Coronary artery (tissue), 2 donors: ENCODE results near the gene ACOD1.

ENCODE experiments used
- DNase-seq: peaks from one replicate; pipeline ENCODE4 v3.0.0-alpha.2; 2017; ENCODE audit warnings: low spot score
- H3K27ac ChIP-seq, 2 donors: fragments of 200-600 bp; sonication (generic); one replicate each; pipeline ENCODE4 v1.5.1; 2016 to 2019
- H3K4me3 ChIP-seq: fragments of 200-600 bp; sonication (generic); 2 replicates; pipeline ENCODE4 v1.5.1; 2016; ENCODE audit warnings: mild to moderate bottlenecking, moderate library complexity
- TF ChIP-seq, protein P1 (sequence below): fragments of 200-600 bp; sonication (generic); IDR thresholded peaks from one replicate; pipeline ENCODE4 v1.5.1; 2019; ENCODE audit warnings: antibody characterized with exemption

The ACOD1 gene

DNA sequence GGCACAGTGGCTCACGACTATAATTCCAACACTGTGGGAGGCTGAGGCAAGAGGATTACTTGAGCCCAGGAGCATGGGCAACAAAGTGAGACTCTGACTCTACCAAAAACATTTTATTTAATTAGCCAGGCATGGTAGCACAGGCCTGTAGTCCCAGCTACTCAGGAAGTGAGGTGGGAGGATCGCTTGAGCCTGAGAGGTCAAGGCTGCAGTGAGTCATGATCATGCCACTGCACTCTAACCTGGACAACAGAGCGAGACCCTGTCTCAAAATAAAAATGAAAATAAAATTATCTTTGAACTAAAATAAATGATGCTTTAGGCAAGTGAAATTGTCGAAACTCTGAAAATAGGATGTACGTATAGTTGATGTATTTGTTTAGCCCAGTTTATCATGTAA, 35.4 kb downstream of the ACOD1 start:
- DNase-seq: no peak
- TF ChIP-seq, protein P1, sequence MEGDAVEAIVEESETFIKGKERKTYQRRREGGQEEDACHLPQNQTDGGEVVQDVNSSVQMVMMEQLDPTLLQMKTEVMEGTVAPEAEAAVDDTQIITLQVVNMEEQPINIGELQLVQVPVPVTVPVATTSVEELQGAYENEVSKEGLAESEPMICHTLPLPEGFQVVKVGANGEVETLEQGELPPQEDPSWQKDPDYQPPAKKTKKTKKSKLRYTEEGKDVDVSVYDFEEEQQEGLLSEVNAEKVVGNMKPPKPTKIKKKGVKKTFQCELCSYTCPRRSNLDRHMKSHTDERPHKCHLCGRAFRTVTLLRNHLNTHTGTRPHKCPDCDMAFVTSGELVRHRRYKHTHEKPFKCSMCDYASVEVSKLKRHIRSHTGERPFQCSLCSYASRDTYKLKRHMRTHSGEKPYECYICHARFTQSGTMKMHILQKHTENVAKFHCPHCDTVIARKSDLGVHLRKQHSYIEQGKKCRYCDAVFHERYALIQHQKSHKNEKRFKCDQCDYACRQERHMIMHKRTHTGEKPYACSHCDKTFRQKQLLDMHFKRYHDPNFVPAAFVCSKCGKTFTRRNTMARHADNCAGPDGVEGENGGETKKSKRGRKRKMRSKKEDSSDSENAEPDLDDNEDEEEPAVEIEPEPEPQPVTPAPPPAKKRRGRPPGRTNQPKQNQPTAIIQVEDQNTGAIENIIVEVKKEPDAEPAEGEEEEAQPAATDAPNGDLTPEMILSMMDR: no peak
- H3K27ac ChIP-seq: no peak overlapping the region
- H3K4me3 ChIP-seq: no peak overlapping the region

DNA sequence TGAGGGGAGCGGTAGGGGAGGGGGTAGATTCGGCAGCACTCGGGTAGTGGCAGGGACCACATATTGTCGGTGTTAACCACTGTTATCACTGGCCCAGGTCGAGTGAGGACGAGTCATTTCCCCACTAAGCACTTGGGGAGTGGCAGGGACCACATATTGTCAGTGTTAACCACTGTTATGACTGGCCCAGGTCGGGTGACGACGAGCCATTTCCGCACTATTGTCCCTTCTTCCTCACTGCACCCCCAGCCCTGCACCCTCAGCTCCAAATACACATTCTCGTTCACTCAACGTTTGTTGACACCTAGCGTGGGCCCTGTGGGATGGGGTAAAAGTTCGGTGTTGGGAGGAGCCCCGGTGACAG, 43.1 kb downstream of the ACOD1 start:
- H3K4me3 ChIP-seq: peak overlapping the region; percentile 93
- TF ChIP-seq, protein P1: no peak
- peak overlapping the region; percentile 68 to 97 for H3K27ac ChIP-seq
- peak; percentile 77 for DNase-seq

DNA sequence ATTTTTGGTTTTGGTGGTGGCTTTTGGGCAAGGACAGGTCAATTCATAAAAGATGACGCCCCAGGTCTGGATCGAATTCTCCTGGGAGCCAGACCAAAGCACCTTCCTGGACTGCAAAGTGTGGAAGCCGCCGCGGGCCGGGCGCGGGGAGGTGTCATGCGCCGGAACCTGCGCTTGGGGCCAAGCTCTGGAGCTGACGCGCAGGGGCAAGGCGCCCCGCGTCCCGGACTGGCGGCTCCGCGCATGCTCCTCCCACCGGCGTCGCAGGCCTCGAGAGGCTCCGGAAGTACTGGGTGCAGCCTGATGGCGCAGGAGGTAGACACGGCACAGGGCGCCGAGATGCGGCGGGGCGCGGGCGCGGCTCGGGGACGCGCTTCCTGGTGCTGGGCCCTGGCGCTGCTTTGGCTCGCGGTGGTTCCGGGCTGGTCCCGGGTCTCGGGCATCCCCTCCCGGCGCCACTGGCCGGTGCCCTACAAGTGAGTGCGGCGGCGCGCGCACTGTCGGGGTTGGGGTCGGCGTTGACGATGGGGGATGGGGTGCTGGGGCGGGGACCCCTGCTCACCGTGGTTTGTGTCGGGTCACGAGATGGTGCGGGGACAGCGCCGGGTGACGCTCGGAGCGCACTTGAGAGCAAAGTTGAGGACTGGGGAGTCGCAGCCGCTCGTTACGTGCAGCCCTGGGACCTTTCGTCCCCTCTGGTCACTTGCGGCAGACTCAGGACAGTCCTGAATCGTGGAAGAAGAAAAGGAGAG, 43.7 kb downstream of the ACOD1 start, which contains the start of gene CLN5:
Gene CLN5, plus strand, starts transcription at position 286 of the 752 bp plus-strand sequence. Its CDS starts 18 bp downstream, at position 304.
- Histone ChIP-seq H3K27ac (peak within 1 kb of the TSS; percentile 68 to 97), H3K4me3 (peak within 1 kb of the TSS; percentile 93)
- DNase-seq: peak; percentile 97
- TF ChIP-seq, protein P1: no peak

DNA sequence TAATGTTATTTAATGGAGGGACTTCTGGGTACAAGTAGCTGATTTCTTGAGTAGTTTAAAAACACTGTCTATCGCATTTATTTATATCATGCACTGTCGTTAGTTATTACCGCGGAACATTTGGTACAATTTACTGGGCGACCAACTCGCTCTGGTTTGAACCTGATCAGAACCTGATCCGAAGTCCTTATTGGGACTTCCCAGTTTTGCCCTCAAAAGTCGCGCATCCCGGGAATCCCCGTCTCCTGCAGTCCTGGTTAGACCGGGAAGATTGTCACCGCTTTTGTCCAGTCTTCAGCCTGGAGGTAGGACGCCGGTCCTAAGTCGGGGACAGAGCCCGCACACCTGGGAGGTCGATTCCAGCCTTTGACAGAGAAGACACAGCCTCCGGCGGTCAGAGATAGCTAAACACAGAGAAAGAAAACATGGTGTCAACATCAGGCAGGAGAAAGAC, 44.3 kb downstream of the ACOD1 start:
- DNase-seq: no peak
- peak overlapping the region; percentile 68 to 97 for H3K27ac ChIP-seq
- peak overlapping the region; percentile 93 for H3K4me3 ChIP-seq
- TF ChIP-seq, protein P1: no peak

DNA sequence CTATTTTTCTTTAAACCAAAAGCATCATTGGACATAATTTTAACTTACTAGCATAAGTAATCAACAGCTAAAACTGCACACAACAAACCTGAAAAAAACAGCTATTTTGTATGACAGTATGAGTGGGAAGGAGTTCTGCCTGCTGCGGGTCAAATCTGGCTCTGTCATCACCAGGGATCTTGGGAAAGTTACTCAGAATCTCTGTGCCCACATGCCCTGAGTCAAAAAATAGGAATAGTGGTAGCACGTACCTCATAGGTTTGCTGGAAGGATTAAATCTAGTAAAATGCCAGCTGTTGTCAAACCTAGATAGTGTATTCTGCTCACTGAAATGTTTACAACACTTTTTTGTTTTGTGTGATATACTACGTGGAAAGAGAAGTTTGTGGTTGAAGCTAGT, 44.7 kb downstream of the ACOD1 start:
- TF ChIP-seq, protein P1: no peak
- H3K27ac ChIP-seq: peak overlapping the region; percentile 68 to 97
- no peak for DNase-seq
- H3K4me3 ChIP-seq: peak overlapping the region; percentile 93

DNA sequence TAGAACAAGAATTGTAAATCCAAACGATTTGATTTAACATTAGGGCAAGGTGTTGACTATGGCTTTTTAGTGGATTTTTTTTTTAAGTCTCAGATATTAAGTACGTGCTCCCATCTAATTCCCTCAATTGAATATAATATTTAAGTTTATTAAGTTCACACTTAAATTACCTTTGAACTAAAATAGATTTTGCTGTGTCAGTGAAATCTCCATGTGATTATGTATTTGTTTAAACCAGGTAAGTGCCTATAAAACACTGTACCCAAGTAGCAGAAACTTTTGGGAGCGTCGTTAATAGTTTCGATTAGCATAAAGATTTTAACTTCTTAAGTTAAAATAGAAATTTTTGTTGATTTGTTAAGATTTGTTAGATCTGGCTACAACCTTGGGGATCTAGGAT, 45.2 kb downstream of the ACOD1 start:
- H3K4me3 ChIP-seq: peak overlapping the region; percentile 93
- H3K27ac ChIP-seq: no peak overlapping the region
- DNase-seq: no peak
- TF ChIP-seq, protein P1: no peak

DNA sequence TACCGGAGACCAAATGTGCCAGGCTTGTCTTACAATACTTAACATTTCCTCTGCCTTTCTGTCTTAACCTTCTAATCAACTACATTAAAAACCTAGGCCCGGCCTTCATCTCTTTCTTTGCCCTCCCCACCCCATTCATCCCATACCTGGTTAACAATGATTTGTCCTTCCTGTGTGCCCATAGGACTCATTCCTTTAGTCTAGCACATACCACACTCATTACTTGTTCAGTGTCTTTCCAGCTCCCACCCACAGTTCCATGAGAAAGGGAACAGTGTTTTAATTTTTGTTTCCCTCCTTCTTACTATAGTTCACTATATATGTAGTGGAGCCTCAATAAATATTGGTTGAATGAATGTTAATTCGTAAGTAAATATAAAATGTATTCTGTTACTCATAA, 46.0 kb downstream of the ACOD1 start:
- no peak for DNase-seq
- H3K4me3 ChIP-seq: no peak overlapping the region
- TF ChIP-seq, protein P1: no peak
- H3K27ac ChIP-seq: no peak overlapping the region
